Right lobe of liver (tissue), 6 donors: ENCODE data around the gene TBCD. TPM values are rescaled to one million over a fixed set of nuclear protein-coding genes. Genes with fewer than 3 reads are reported as not detected.
"Not testable (repeated sequence)": the region's sequence is repeated elsewhere in the genome, so short reads cannot be mapped to it uniquely, and the experiment has no call there.

ENCODE experiments used
- ATAC-seq, 4 donors: fragments of 200-7000 bp; cut with Tn5 transposase; one replicate each; pipeline ENCODE4 v1.9.1; 2020; ENCODE audit warnings: mild to moderate bottlenecking in 4 of 4, moderate library complexity in 4 of 4
- DNase-seq, 3 donors: peaks; one replicate each; pipeline ENCODE4 v3.0.0-alpha.2; 2020
- H3K27ac ChIP-seq, 3 donors: fragments of 200-600 bp; one replicate each; pipeline ENCODE4 v1.8.0; 2022
- H3K27me3 ChIP-seq, 2 donors: fragments of 200-600 bp; one replicate each; pipeline ENCODE4 v1.8.0; 2022
- H3K36me3 ChIP-seq, 4 donors: fragments of 200-600 bp; sonication (generic) in 1 of 4; one replicate each; pipeline versions ENCODE4 v1.5.1 to v1.8.0; 2017 to 2022; ENCODE audit warnings: control low read depth in 1 of 4
- H3K4me1 ChIP-seq, 4 donors: fragments of 200-600 bp; sonication (generic) in 1 of 4; one replicate each; pipeline versions ENCODE4 v1.5.1 to v1.8.0; 2017 to 2022; ENCODE audit warnings: control low read depth in 1 of 4
- H3K4me3 ChIP-seq, 3 donors: fragments of 200-600 bp; one replicate each; pipeline ENCODE4 v1.8.0; 2022
- H3K9me3 ChIP-seq, 4 donors: fragments of 200-600 bp; sonication (generic) in 1 of 4; one replicate each; pipeline versions ENCODE4 v1.5.1 to v1.8.0; 2017 to 2022; ENCODE audit warnings: control low read depth in 1 of 4
- CTCF ChIP-seq, 4 donors: fragments of 200-600 bp in 3 of 4; fragments of 450-650 bp in 1 of 4; IDR thresholded peaks; one replicate each; pipeline versions ENCODE4 v1.5.1 to v1.8.0; 2016 to 2022; ENCODE audit warnings: antibody characterized with exemption in 4 of 4, mild to moderate bottlenecking in 2 of 4
- POLR2A ChIP-seq: fragments of 450-650 bp; IDR thresholded peaks from one replicate; pipeline ENCODE4 v1.6.1; 2017; ENCODE audit warnings: antibody characterized with exemption, mild to moderate bottlenecking
- WGBS: methylation state at CpG from one replicate; pipeline ENCODE4 v1.1.6; 2018; ENCODE audit warnings: low coverage, low lambda C conversion rate; ENCODE audit not compliant: insufficient coverage; ENCODE audit errors: missing lambda C conversion rate; 5-methylcytosine and 5-hydroxymethylcytosine counted together
- intact Hi-C, 2 donors: fragments of 100-400 bp; cut with DNase I; formaldehyde crosslinking; loops; one replicate each; pipeline versions ENCODE4 v1.11.2 to v1.14.1; 2022
- total RNA-seq, 6 experiments: library from RNA; depleted of rRNA in 2 of 6; stranded (reverse); fragments of >200 nt in 2 of 6; fragmentation: NEBNext Ultra II Directional in 3 of 6; extraction: Animal tissue kit (Norgen Biotek cat#: 25700) in 3 of 6; gene quantifications; one replicate each; pipeline versions ENCODE4 v1.1.0 to v1.2.4, GENCODE V29; 2016 to 2023
- donor health status: DM: no; HTN: yes; CAD: no.
- donor health status: DM: no; HTN: no; CAD: no.
- donor health status: DM: no; HTN: no; CAD: no.
- donor health status: DM: no; HTN: yes; CAD: no.
- donor health status: DM: no; HTN: yes; CAD: no.

TBCD gene
- total RNA-seq, 6 experiments from 2014 or later = 28.0 to 55.7 (median 41.3) TPM

GRCh38 chr17:82740906-82741759 lies 10.7 kb upstream of the TBCD start:
- Histone ChIP-seq H3K4me3 (no peak overlapping the region), H3K36me3 (peaks cover 0 to 32% (median 7%) of the 10 kb centered on the region in 4 donors), H3K27ac (peak overlapping the region in 2 of 3 donors; percentile 42 to 72), H3K9me3 (no peaks in the 10 kb centered on the region), H3K27me3 (no peaks in the 10 kb centered on the region), H3K4me1 (peaks cover 0 to 47% (median 9%) of the 10 kb centered on the region in 4 donors)
- 61% methylated on average over 4 of the region's 10 CpGs for WGBS
- intact Hi-C loops = no loop called here
- no peak for TF ChIP-seq CTCF (IDR thresholded peaks at IDR 0.05)
- no peak for TF ChIP-seq POLR2A
- ATAC-seq = peak; percentile 82 to 86 (median 84)
- peak; percentile 83 to 96 (median 93) for DNase-seq

DNA sequence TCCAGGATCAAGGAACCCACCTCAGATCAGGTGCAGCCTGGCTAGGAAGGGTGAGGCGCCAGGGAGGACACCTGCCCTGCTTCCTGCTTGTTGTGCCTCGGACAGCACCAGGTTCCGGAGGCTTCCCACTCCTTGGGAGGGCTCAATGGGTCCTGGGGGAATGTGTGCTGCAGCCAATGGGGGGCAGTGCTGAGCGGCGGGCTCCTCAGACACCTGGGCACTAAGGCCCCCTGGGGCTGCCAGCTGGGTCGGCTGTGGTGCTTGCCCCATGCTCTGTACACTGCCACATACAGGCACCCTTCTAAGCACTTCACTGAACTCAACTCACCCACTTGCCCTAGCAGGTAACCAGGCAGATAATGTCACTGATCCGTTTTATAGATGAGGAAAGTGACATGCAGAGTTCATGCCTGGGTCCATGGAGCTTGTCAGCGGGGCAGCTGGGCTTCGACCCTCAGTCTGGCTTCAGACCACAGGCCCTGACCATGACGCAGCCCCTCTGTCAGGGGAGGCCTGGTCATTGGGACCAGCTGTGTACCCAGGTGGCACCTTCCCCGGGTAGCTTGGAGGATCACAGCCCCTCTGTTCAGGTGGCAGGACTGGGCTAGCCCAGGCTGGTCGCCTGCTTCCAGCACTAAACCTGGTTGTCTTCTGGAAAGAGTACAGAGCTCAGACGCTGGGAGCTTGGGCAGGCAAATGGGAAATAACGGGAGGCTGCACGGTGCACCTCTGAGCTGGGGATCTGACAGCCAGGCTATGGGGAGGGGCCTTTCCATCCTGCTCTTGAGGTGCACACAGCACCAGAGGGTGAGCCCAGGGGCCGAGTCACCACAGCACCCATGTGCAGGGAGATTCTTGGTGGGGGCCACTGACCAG lies 8.3 kb upstream of the TBCD start:
- H3K4me3 ChIP-seq = no peak overlapping the region
- H3K36me3 ChIP-seq = peaks cover 0 to 32% (median 7%) of the 10 kb centered on the region in 4 donors
- 100% methylated on average over 2 of the region's 16 CpGs for WGBS
- no peaks in the 10 kb centered on the region for H3K9me3 ChIP-seq
- no peaks in the 10 kb centered on the region for H3K27me3 ChIP-seq
- H3K4me1 ChIP-seq = peaks cover 0 to 29% (median 7%) of the 10 kb centered on the region in 4 donors
- no peak for ATAC-seq
- intact Hi-C loops = no loop called here
- no peak for DNase-seq
- TF ChIP-seq CTCF (IDR thresholded peaks at IDR 0.05) = no peak
- no peak for TF ChIP-seq POLR2A
- H3K27ac ChIP-seq = no peak overlapping the region

DNA sequence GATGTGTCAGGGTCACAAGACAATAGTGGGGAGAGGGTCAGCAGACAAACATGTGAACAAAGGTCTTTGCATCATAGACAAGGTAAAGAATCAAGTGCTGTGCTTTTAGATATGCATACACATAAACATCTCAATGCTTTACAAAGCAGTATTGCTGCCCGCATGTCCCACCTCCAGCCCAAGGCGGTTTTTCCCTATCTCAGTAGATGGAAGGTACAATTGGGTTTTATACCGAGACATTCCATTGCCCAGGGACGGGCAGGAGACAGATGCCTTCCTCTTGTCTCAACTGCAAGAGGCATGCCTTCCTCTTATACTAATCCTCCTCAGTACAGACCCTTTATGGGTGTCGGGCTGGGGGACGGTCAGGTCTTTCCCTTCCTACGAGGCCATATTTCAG lies 7.1 kb upstream of the TBCD start:
- Histone ChIP-seq H3K36me3 (peaks cover 0 to 29% (median 7%) of the 10 kb centered on the region in 4 donors), H3K4me1 (peaks cover 0 to 21% (median 7%) of the 10 kb centered on the region in 4 donors)
- 80% methylated on average over 5 of the region's 7 CpGs for WGBS
- H3K27me3 ChIP-seq, H3K4me3 ChIP-seq, H3K27ac ChIP-seq, H3K9me3 ChIP-seq, intact Hi-C loops, ATAC-seq: not testable (repeated sequence)
- DNase-seq = peak in 1 of 3 donors; percentile 7

GRCh38 chr17:82745524-82745923 lies 6.3 kb upstream of the TBCD start:
- TF ChIP-seq CTCF (IDR thresholded peaks at IDR 0.05) (no peak), POLR2A (no peak)
- Histone ChIP-seq H3K9me3 (no peaks in the 10 kb centered on the region), H3K27ac (no peak overlapping the region), H3K4me3 (no peak overlapping the region), H3K4me1 (peaks cover 0 to 17% (median 7%) of the 10 kb centered on the region in 4 donors), H3K27me3 (no peaks in the 10 kb centered on the region), H3K36me3 (peaks cover 0 to 22% (median 6%) of the 10 kb centered on the region in 4 donors)
- 44% methylated on average over 4 of the region's 8 CpGs for WGBS
- intact Hi-C loops = no loop called here
- ATAC-seq = peak in 3 of 4 donors; percentile 8 to 38 (median 33)
- DNase-seq = peak in 1 of 3 donors; percentile 6
